Measurements from ENCODE around the gene PDE7B.

The PDE7B gene

DNA sequence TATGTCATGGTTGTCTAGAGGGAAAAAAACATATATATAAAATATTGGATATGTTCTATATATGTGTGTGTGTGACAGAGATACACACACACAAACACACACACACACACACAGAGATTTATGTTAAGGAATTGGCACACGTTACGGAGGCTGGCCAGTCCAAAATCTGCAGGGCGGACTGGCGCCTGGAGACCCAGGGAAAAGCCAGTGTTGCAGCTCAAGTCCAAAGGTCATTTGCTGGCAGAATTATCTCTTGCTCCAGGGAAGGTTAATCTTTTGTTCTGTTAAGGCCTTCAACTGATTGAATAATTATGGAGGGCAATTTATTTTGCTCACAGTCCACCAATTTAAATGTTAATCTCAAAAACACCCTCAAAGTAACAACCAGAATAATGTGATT is 37.5 kb upstream of the PDE7B start:
- ChIA-PET POLR2A (no interaction called here), CTCF (interaction anchor here (0.6 kb wide), 1 partner anchor 22 kb away, joined by 3 read pairs; no protein-coding TSS in a partner anchor)
- Histone ChIP-seq H3K4me3 (ENCODE audit: low read depth, low read length) (no peak overlapping the region), H3K36me3 (ENCODE audit: control insufficient read depth in 2 of 2, insufficient read depth in 1 of 2, low read length in 2 of 2) (no peaks in the 10 kb centered on the region), H3K4me1 (ENCODE audit: control insufficient read depth, insufficient read depth, low read length) (no peaks in the 10 kb centered on the region), H3K9me3 (ENCODE audit: control insufficient read depth, insufficient read depth, low read depth, low read length) (no peaks in the 10 kb centered on the region), H3K27ac (ENCODE audit: extremely low read depth, low read depth, low read length) (no peak overlapping the region)
- no peak for TF ChIP-seq ZNF394 (tag by site-specific recombination; IDR thresholded peaks at IDR 0.05; ENCODE audit: borderline replicate concordance)
- TF ChIP-seq, protein P1, sequence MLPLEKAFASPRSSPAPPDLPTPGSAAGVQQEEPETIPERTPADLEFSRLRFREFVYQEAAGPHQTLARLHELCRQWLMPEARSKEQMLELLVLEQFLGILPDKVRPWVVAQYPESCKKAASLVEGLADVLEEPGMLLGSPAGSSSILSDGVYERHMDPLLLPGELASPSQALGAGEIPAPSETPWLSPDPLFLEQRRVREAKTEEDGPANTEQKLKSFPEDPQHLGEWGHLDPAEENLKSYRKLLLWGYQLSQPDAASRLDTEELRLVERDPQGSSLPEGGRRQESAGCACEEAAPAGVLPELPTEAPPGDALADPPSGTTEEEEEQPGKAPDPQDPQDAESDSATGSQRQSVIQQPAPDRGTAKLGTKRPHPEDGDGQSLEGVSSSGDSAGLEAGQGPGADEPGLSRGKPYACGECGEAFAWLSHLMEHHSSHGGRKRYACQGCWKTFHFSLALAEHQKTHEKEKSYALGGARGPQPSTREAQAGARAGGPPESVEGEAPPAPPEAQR (tag by site-specific recombination; IDR thresholded peaks at IDR 0.05) = no peak
- no peak for TF ChIP-seq ZNF214 (tag by site-specific recombination; IDR thresholded peaks at IDR 0.05; ENCODE audit: borderline replicate concordance)
- TF ChIP-seq ZNF157 (tag by site-specific recombination; IDR thresholded peaks at IDR 0.05) = no peak
- TF ChIP-seq ZNF426 (tag by site-specific recombination; IDR thresholded peaks at IDR 0.05) = no peak
- no peak for TF ChIP-seq ZBTB21 (tag by site-specific recombination; IDR thresholded peaks at IDR 0.05)
- TF ChIP-seq YY1 (tag by site-specific recombination; IDR thresholded peaks at IDR 0.05) = no peak
- no peak for TF ChIP-seq ZFHX2 (tag by site-specific recombination; conservative IDR thresholded peaks at IDR 0.05)
- no peak for TF ChIP-seq KLF16 (tag by site-specific recombination; IDR thresholded peaks at IDR 0.05)
- no peak for TF ChIP-seq ZNF747 (tag by site-specific recombination; IDR thresholded peaks at IDR 0.05)
- TF ChIP-seq OVOL3 (tag by site-specific recombination; IDR thresholded peaks at IDR 0.05) = no peak
- TF ChIP-seq ZNF610 (tag by site-specific recombination; IDR thresholded peaks at IDR 0.05; ENCODE audit: borderline replicate concordance) = no peak
- TF ChIP-seq, protein P2, sequence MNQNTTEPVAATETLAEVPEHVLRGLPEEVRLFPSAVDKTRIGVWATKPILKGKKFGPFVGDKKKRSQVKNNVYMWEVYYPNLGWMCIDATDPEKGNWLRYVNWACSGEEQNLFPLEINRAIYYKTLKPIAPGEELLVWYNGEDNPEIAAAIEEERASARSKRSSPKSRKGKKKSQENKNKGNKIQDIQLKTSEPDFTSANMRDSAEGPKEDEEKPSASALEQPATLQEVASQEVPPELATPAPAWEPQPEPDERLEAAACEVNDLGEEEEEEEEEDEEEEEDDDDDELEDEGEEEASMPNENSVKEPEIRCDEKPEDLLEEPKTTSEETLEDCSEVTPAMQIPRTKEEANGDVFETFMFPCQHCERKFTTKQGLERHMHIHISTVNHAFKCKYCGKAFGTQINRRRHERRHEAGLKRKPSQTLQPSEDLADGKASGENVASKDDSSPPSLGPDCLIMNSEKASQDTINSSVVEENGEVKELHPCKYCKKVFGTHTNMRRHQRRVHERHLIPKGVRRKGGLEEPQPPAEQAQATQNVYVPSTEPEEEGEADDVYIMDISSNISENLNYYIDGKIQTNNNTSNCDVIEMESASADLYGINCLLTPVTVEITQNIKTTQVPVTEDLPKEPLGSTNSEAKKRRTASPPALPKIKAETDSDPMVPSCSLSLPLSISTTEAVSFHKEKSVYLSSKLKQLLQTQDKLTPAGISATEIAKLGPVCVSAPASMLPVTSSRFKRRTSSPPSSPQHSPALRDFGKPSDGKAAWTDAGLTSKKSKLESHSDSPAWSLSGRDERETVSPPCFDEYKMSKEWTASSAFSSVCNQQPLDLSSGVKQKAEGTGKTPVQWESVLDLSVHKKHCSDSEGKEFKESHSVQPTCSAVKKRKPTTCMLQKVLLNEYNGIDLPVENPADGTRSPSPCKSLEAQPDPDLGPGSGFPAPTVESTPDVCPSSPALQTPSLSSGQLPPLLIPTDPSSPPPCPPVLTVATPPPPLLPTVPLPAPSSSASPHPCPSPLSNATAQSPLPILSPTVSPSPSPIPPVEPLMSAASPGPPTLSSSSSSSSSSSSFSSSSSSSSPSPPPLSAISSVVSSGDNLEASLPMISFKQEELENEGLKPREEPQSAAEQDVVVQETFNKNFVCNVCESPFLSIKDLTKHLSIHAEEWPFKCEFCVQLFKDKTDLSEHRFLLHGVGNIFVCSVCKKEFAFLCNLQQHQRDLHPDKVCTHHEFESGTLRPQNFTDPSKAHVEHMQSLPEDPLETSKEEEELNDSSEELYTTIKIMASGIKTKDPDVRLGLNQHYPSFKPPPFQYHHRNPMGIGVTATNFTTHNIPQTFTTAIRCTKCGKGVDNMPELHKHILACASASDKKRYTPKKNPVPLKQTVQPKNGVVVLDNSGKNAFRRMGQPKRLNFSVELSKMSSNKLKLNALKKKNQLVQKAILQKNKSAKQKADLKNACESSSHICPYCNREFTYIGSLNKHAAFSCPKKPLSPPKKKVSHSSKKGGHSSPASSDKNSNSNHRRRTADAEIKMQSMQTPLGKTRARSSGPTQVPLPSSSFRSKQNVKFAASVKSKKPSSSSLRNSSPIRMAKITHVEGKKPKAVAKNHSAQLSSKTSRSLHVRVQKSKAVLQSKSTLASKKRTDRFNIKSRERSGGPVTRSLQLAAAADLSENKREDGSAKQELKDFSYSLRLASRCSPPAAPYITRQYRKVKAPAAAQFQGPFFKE (tag by site-specific recombination; IDR thresholded peaks at IDR 0.05; ENCODE audit: borderline replicate concordance) = no peak

DNA sequence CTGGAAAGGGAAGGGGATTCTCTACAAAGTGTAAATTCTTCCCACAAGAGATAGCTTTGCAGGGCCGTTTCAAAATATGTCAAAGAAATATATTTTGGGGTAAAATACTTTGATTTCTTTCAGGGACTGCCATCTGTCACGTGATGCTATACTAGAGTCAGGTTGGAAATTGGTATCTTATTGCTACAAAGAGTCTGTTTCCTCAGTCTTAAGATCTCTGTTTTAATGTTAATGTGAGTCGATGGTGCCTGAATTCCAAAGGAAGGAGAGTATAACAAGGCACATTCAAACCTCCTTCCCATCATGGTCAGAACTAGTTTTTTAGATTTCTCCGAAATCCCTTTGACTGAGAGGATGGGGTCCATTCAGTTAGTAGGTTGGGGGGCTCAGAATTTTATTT is 36.3 kb upstream of the PDE7B start:
- POLR2A ChIA-PET = no interaction called here
- TF ChIP-seq ZNF777 (tag by site-specific recombination; IDR thresholded peaks at IDR 0.05; ENCODE audit: borderline replicate concordance) (no peak), ZNF670 (tag by site-specific recombination; IDR thresholded peaks at IDR 0.05; ENCODE audit: low read depth) (no peak), ZNF248 (tag by site-specific recombination; IDR thresholded peaks at IDR 0.05) (no peak), ZNF214 (tag by site-specific recombination; IDR thresholded peaks at IDR 0.05; ENCODE audit: borderline replicate concordance) (no peak), ZNF76 (tag by site-specific recombination; IDR thresholded peaks at IDR 0.05; ENCODE audit: borderline replicate concordance, low read depth) (no peak), ZNF660 (tag by site-specific recombination; IDR thresholded peaks at IDR 0.05) (no peak), HOXD13 (CRISPR knock-in tag; IDR thresholded peaks at IDR 0.05; ENCODE audit: borderline replicate concordance) (no peak), ZSCAN30 (tag by site-specific recombination; IDR thresholded peaks at IDR 0.05) (no peak), ZBTB17 (tag by site-specific recombination; IDR thresholded peaks at IDR 0.05) (no peak), ZNF561 (tag by site-specific recombination; IDR thresholded peaks at IDR 0.05; ENCODE audit: borderline replicate concordance) (no peak)
- TF ChIP-seq, protein P3, sequence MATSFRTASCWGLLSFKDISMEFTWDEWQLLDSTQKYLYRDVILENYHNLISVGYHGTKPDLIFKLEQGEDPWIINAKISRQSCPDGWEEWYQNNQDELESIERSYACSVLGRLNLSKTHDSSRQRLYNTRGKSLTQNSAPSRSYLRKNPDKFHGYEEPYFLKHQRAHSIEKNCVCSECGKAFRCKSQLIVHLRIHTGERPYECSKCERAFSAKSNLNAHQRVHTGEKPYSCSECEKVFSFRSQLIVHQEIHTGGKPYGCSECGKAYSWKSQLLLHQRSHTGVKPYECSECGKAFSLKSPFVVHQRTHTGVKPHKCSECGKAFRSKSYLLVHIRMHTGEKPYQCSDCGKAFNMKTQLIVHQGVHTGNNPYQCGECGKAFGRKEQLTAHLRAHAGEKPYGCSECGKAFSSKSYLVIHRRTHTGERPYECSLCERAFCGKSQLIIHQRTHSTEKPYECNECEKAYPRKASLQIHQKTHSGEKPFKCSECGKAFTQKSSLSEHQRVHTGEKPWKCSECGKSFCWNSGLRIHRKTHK (tag by site-specific recombination; IDR thresholded peaks at IDR 0.05) = no peak
- TF ChIP-seq, protein P4, sequence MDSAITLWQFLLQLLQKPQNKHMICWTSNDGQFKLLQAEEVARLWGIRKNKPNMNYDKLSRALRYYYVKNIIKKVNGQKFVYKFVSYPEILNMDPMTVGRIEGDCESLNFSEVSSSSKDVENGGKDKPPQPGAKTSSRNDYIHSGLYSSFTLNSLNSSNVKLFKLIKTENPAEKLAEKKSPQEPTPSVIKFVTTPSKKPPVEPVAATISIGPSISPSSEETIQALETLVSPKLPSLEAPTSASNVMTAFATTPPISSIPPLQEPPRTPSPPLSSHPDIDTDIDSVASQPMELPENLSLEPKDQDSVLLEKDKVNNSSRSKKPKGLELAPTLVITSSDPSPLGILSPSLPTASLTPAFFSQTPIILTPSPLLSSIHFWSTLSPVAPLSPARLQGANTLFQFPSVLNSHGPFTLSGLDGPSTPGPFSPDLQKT (IDR thresholded peaks at IDR 0.05; ENCODE audit: borderline replicate concordance, low read depth, low read length) = no peak

More for the DNA sequence above, 36.3 kb upstream of the PDE7B start:
- H3K4me1 ChIP-seq (ENCODE audit: control insufficient read depth, insufficient read depth, low read length) = no peaks in the 10 kb centered on the region
- CTCF ChIA-PET = no interaction called here
- H3K27ac ChIP-seq (ENCODE audit: extremely low read depth, low read depth, low read length) = no peak overlapping the region
- H3K9me3 ChIP-seq (ENCODE audit: control insufficient read depth, insufficient read depth, low read depth, low read length) = no peaks in the 10 kb centered on the region
- no peak overlapping the region for H3K4me3 ChIP-seq (ENCODE audit: low read depth, low read length)
- H3K36me3 ChIP-seq (ENCODE audit: control insufficient read depth in 2 of 2, insufficient read depth in 1 of 2, low read length in 2 of 2) = no peaks in the 10 kb centered on the region

Data from HEK293 (cell line).